ENCODE results near the gene USB1. TPM values are rescaled to one million over a fixed set of nuclear protein-coding genes. Genes with fewer than 3 reads are reported as not detected.

USB1 gene
- polyA plus RNA-seq, 2 of the 4 experiments (the other 2 are of a cell fraction), result 88.8 to 143 TPM

- POLR2A ChIA-PET, result no interaction called here
- 93% methylated on average over 6 of the region's 6 CpGs for WGBS (ENCODE audit: missing lambda C conversion rate)
- CTCF ChIA-PET, result interaction anchor here (1.0 to 12.6 kb wide), 5 partner anchors 8 to 129 kb away, joined by 3 to 160 read pairs (median 7); partner anchors contain the start of genes USB1 and ZNF319
- Histone ChIP-seq H3K4me3 (no peak overlapping the region), H3K9me3 (no peaks in the 10 kb centered on the region), H3K4me2 (no peak overlapping the region), H3K27ac (no peak overlapping the region), H3K4me1 (peaks cover 31% of the 10 kb centered on the region)
- DNase-seq (ENCODE audit: low read depth in 1 of 2, low spot score in 1 of 2) (no peak), ATAC-seq (no peak), FAIRE-seq (no peak)
- TF ChIP-seq MAFK (IDR thresholded peaks at IDR 0.05; ENCODE audit: partially characterized antibody), result no peak
- no peak for TF ChIP-seq HDAC2 (IDR thresholded peaks at IDR 0.05)
- no peak for TF ChIP-seq JUN (IDR thresholded peaks at IDR 0.05)
- no peak for TF ChIP-seq CTCF (IDR thresholded peaks at IDR 0.05)
- TF ChIP-seq HOXB13 (CRISPR knock-in tag; IDR thresholded peaks at IDR 0.05; ENCODE audit: low read depth), result no peak
- TF ChIP-seq SMC3 (IDR thresholded peaks at IDR 0.05), result no peak
- no peak for TF ChIP-seq ZSCAN20 (CRISPR knock-in tag; IDR thresholded peaks at IDR 0.05)
- no peak for TF ChIP-seq MAX (IDR thresholded peaks at IDR 0.05)
- TF ChIP-seq HOXA7 (CRISPR knock-in tag; IDR thresholded peaks at IDR 0.05), result no peak
- TF ChIP-seq CHD2 (IDR thresholded peaks at IDR 0.05; ENCODE audit: low read length, partially characterized antibody), result no peak
- TF ChIP-seq ZC3H11A (IDR thresholded peaks at IDR 0.05), result no peak
- no peak for TF ChIP-seq RCOR1 (IDR thresholded peaks at IDR 0.05; ENCODE audit: low read depth, low read length)
Measured at GRCh38 chr16:57992084-57992483, 9.1 kb upstream of the USB1 start.

- ATAC-seq, result no peak
- Histone ChIP-seq H3K4me3 (no peak overlapping the region), H3K4me1 (peaks cover 35% of the 10 kb centered on the region), H3K4me2 (no peak overlapping the region), H3K9me3 (no peaks in the 10 kb centered on the region), H3K27ac (peak overlapping the region in 1 of 2 experiments; percentile 57; a peak in 3 of 6 replicates)
- FAIRE-seq, result no peak
- TF ChIP-seq JUN (IDR thresholded peaks at IDR 0.05) (no peak), FOSL2 (IDR thresholded peaks at IDR 0.05) (no peak), FOSL2 (CRISPR knock-in tag; IDR thresholded peaks at IDR 0.05) (no peak), KDM5A (IDR thresholded peaks at IDR 0.05) (no peak), NR3C1 (IDR thresholded peaks at IDR 0.05) (no peak), JUNB (IDR thresholded peaks at IDR 0.05) (no peak), USF2 (IDR thresholded peaks at IDR 0.05) (no peak), PHF8 (IDR thresholded peaks at IDR 0.05; ENCODE audit: borderline replicate concordance, low read depth) (no peak), MYC (IDR thresholded peaks at IDR 0.05; ENCODE audit: borderline replicate concordance, low read length) (no peak), TFCP2L1 (CRISPR knock-in tag; IDR thresholded peaks at IDR 0.05) (no peak), HDAC2 (IDR thresholded peaks at IDR 0.05) (no peak), CTCF (IDR thresholded peaks at IDR 0.05) (no peak)
- no peak for DNase-seq (ENCODE audit: low read depth in 1 of 2, low spot score in 1 of 2)
- WGBS (ENCODE audit: missing lambda C conversion rate), result 84% methylated on average over 8 of the region's 8 CpGs
- ChIA-PET CTCF (interaction anchor here (1.2 to 12.6 kb wide), 8 partner anchors 13 to 418 kb away, joined by 3 to 160 read pairs (median 4); no protein-coding TSS in a partner anchor), POLR2A (no interaction called here)
Measured at GRCh38 chr16:57993438-57993837, 7.8 kb upstream of the USB1 start.
